Activated CD4-positive, alpha-beta T cell treated with anti-CD3 and anti-CD28 coated beads, Interleukin-2, amount 50 U/mL, for 16 hours (primary cell): ENCODE data around the gene TSPAN4.
A peak's percentile ranks its signal among the peaks of the same experiment; 100 is the strongest.

Experiments
- DNase-seq: peaks from one replicate; pipeline ENCODE4 v3.0.0-alpha.2; 2020

The TSPAN4 gene

DNA sequence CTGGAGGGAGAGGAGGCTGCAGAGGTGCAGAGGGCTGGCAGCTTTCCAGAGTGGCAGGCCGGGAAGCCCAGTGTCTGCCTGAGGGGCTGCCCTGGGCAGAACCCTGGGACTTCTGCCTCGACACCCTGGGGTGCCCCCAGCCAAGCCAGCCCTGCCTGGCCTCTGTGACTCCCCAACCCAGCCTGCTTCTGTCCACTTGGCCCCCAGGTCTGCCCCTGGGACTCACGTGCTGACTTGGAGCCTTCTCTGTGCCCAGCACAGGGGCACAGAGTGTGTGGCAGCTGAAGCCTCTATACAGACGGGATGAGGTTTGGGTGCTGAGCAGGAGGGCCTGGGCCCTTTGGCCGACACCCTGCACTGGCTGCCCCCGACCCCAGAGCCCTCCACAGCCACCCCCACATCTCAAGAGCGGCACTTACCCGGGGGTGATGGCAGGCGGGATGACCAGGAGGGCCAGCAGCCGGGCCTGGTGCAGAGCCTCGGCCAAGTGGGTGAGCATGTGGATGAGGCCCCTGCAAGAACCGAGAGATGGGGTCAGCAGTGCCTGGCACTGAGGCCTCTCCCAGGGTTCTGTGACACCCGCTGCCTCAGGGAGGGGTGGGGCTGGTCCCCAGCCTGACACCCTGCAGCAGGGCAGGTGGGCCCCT is 50.5 kb downstream of the TSPAN4 start:
- no peak for DNase-seq

DNA sequence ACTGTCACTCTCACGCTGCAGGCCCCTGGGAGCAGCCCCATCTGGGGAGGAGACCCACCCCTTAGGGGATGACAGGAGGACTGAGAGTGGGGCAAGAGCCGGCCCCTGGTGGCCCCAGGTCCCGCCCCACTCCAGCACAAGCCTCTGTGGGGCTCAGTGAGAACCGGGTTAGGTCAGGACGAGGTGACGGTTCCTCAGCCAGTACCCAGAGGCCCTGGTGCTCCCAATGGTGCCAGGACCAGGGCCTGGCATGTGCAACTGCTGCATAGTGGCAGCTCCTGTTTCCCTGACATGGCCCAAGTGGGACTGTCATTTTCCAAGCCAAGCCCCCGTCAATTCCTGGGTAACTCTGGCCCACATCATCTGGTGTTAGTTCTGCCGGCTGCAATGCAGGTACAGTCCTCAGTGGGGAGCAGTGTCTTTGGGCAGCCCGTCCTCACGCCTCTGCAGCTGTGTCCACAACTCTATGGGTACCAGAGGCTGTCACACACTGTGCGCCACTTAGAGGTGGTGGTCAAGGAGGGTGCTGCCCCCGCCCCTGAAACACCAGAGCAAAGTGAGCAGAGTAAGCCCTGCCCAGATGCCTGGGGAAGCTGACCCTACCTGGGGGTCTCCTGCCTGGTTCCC is 52.0 kb downstream of the TSPAN4 start:
- DNase-seq = no peak

DNA sequence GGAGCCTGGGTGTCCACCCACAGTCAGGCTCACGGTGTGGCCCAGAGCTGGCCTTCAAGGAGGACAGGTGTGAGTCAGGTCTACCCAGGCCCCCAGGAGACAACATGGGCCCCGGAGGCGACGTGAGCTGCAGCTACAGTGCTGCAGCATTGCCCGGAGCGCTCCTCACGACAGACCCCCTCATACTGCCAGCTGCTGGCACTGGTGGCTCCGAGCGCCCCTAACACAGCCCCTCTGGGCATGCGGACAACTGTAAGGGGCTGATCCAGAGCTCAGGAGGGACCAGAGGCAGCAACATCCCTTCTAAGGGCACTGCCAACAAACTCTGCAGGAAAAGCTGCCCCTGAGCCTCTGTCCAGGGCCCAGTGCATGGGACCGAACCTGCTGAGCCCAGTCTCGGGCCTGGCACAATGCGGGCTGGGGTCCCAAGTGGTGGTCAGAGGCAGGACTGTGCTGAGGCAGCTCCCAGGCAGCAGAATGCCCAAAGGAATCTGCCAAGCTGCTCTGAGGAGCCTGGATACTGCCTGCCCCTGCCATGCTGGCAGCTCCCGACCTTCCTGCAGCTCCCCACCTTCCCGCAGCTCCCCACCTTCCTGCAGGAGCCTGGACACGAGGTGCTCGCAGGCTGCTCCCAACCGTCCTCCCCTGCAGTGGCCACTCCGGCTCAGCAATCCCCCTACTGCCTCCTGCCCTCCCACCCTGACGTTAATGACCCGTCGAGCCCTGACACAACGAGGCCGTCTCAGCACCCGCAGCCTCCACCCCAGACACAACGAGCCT is 52.9 kb downstream of the TSPAN4 start:
- no peak for DNase-seq

DNA sequence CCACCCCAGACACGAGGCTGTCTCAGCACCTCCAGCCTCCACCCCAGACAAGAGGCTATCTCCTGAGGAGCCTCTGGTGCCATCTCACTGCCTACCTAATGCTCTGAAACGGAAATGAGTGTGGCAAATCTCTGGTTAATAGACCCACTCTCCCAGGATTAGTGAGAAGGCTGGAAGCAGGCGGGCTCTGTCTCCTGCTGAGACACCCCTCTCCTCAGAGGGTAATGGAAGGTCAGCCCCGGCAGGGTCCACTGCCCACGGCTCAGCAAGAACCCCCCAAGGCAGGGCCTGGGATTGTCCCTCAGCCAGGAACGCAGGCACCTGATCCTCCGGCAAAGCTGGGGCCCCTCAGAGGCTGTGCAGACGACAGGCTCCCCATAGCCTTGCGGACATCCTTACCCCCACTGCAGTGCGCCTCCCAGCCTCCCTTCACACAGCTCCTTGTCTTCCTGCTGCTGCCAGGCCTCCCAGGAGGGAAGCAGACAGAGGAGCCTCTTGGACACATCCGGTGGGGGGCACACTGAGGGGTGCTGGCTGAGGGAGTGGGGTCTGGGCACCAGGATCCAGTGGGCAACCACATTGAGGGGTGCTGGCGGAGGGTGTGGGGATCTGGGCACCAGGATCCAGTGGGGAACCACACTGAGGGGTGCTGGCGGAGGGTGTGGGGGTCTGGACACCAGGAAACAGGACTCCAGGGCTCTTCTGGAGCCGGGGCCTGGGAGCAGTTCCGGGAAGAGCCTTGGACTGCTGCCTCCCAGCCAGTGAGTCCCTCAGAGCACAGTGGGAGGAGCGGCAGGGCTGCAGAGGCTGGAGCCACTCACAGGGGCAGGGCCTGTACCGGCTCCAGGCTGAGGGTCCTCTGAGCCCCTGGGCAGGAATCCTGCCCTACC is 54.8 kb downstream of the TSPAN4 start:
- DNase-seq = no peak

DNA sequence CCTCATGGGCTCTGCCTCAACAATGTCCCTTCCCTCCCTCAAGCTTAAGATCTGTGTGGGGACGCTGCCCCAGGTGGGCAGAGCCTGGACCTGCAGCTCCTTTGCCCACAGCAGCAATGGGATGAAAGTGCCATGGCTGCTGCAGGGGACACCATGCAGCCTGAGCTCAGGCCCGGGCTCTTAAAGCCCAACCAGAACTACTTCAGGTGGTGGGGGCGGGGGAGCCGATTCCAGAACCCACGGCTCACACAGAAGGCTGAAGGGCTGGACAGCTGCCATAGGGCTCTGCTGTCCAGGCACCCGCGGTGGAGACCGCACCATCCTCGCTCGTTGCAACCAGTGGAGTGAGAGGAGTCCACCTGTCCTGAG is 55.5 kb downstream of the TSPAN4 start:
- DNase-seq = no peak

DNA sequence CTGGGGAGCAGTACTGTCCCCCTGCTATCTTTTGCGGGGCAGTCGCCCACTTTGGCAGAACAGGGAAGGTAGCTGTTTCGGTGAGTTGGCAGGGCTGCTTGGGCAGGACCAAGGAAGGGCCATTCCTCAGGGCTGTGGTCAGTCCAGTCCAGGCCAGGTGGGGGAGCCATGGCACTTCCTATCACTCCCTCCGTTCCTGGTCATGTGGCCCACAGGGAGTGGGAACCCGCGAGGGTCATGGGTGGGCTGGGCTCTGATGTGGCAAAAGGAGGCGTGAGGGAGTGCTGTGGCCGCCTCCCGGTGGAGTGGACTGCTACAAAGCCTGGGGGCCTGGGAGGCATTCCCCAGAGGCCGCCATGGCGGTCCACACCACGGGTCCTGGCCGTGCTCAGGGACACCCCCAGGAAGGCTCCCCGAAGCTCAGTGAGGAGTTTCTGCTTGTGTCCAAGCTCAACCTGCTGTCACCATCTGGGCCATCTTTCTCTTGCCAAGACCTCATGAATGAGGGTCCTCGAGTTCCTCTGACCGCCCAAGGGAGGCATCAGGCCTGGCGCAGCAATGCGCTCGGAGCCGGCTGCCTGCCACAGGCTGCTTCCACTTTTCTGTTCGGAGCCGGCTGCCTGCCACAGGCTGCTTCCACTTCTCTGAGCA is 56.0 kb downstream of the TSPAN4 start:
- DNase-seq = no peak

DNA sequence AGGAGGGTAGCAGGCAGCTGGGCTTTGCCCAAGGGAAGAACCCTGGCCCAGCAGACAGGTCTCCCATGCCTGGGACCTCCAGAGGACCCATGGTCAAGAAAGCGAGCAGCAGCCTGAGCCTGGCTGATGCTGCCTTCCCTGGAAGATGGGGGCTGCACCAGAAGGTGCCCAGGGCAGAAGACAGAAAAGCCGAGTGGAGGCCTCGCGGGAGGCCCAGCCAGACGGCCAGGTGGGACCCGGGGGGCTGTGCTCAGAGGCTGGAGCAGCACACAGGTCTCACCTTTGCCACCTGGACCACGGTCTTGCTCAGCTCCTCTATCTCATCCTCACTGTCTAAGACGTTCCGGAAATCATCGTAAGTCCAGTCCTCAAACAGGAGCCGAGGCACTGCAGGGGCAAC is 57.1 kb downstream of the TSPAN4 start:
- no peak for DNase-seq

DNA sequence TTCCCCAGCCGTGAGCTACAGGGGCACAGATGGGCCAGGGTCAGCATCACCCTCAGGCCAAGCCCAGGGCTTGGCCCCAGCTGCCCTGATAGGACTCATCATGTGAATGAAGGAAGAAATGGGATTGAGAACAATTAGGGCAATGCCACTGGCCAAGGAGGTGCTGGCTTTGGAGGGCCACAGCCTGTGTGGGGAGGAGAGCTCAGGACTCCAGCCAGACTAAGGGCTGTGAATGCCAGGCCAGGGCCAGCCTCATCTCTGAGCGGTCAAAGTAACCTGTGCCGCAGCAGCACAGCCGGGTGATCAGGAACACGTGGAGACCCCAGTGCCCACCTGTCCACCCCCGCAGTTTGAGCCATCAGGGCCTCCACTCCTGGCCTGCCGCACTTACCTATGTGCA is 57.9 kb downstream of the TSPAN4 start:
- DNase-seq = no peak

DNA sequence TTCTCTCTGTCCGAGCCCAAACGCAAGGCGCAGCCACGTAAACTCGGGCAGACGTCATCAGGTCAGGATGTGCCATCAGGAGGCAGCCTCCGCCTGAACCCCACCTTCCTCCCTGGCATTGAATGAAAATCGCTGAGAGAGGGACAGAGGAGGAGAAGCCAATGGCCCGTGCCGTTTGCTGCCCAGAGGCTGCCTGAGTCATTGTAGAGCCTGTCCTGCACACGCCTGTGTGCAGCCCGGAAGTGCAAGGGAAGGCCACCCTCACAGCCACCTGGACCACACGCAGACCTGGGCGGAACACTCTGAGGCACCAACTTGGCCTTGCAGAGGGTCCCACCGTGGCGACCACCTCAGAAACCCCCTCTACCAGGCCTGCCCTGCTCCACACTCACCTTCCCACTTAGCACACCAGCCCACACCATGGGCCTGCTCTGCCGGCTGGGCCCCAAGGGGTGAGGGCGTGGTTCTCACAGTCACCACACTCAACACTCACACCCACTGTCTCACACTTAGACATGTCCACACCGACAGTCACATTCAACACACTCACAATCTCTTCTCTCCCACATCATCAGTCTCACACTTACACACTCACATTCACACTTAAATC is 58.9 kb downstream of the TSPAN4 start:
- DNase-seq = no peak

DNA sequence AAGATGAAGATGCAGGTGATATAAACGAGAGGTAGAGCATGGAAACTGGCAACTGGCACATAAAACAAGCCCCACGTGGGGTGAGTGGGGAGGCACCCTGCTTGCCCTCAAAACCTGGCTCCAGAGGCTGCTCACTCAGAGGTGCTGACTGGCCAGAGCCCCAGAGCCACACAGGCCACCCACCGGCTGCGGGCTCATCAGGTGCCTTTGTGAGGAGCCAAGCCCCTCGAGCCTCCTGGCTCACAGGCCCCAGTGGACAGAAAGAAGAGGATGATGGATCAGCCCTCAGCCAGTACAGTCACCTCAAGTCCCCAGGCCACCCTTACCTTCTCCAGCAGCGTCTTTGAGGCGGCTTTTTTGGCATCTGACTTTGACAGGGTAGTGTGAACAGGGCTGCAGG is 61.7 kb downstream of the TSPAN4 start:
- no peak for DNase-seq

DNA sequence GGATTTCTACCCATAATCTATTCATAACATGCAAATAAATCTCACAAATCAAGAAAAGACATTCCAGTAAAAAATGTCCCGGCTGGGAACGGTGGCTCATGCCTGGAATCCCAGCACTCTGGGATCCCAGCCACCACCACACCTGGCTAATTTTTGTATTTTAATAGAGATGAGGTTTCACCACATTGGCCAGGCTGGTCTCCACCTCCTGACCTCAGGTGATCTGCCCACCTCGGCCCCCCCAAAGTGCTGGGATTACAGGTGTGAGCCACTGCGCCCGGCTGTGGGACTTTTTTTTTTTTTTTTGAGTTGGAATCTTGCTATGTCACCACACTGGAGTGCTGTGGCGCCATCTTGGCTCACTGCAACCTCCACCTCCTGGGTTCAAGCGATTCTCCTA is 63.3 kb downstream of the TSPAN4 start:
- DNase-seq = no peak

DNA sequence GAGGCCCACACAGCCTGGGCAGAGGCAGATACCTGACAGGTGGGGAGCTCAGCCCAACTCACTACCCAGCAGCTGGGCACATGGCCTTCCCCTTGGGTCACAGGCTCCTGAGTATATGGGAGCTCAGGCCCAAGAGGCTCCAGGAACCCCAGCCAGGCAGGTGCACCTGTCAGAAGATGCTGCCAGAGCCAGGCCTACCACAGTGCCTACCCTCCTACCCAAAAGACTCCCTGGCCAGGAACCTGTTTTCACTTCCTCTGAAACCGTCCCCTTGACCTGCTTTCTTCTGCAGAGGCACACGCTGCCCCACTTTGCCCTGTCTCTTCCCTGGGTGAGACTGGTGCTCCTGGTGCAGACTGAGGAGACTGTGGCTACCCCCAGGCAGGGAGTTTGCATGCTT is 65.0 kb downstream of the TSPAN4 start:
- no peak for DNase-seq

DNA sequence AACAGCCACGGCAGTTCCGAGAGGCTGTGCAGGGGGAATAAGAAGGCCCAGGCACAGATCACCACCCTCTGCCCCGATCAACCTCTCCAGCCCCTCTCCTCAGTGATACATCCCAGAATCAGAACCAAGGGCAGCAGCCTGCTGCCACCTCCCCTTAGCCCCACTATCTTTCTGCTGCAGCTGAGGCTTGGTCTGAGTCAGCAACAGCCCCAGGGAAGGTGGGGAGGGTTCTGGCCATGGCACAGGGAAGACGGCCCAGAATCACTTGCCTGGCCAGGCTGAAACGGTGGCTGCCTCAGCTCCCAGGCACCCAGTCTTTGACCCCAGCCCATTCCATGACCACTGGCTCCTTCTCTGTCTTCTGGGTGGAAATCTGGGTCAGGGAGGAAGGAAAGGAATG is 65.6 kb downstream of the TSPAN4 start:
- DNase-seq = no peak

DNA sequence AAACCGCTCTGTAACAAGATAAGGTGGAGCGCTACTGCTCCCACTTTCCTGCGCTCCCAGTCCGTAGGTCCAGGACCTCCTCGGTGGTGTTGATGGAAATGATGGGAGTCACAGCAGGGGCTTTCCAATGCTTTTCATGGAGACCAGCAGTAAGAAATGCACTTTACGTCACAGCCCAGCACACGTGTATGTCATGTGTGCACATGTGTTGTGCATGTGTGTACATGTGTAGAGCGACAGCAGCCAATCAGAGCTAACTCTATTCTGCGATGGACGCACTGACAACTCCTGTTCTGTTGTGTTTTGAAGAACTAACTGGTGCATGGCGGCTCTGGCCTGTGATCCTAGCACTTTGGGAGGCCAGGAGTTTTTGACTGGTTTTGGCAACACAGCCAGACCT is 66.8 kb downstream of the TSPAN4 start:
- DNase-seq = no peak

DNA sequence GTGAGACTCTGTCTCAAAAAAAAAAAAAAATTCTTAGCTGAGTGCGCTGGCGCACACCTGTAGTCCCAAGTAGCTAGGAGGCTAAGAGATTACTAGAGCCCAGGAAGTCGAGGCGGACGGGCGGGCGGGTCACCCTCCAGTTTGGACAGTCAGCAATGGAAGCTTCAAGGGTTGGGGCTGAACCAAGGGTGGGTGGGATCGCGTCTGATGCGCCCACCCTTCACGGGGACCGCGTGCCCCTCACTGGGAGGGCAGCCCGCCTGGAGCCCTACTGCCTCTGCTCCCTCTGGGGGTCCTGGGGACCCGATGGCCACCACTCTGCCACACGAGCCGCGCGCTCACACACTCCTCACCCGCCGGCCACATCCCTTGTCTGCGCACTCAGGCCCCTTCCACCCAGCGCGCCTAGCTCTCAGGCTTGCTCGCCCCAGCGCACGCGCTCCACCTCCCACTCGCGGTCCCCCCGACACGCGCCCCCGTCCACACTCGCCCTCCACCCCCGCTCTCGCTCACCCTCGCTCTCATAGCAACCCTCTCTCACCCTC is 67.5 kb downstream of the TSPAN4 start:
- DNase-seq = no peak

DNA sequence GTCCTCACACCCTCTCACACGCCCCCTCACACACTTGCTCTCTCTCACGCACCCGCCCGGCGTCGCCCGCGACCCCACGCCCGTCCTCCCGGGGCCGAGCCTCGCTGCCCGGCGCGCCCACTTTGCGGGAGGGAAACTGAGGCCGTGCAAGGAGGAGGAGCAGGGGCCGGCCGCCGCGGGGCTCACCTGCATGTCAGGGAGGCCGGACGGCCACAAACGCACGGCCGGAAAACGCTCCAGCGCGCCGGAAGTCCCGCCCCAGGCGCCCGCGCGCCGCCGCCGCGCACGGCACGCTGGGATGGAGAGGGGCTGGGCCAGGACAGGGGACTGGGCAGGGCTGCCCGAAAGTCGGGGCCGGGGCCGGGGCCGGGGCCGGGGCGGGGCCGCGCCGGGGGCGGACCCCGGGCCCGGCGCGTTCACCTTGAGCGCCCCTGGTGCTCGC is 68.0 kb downstream of the TSPAN4 start, which contains the start of gene CHID1:
CHID1 (minus strand) TSS at position 222 of the 442 bp plus-strand sequence. CDS start 5,994 bp downstream, outside the sequence.
- DNase-seq = peak; percentile 93

DNA sequence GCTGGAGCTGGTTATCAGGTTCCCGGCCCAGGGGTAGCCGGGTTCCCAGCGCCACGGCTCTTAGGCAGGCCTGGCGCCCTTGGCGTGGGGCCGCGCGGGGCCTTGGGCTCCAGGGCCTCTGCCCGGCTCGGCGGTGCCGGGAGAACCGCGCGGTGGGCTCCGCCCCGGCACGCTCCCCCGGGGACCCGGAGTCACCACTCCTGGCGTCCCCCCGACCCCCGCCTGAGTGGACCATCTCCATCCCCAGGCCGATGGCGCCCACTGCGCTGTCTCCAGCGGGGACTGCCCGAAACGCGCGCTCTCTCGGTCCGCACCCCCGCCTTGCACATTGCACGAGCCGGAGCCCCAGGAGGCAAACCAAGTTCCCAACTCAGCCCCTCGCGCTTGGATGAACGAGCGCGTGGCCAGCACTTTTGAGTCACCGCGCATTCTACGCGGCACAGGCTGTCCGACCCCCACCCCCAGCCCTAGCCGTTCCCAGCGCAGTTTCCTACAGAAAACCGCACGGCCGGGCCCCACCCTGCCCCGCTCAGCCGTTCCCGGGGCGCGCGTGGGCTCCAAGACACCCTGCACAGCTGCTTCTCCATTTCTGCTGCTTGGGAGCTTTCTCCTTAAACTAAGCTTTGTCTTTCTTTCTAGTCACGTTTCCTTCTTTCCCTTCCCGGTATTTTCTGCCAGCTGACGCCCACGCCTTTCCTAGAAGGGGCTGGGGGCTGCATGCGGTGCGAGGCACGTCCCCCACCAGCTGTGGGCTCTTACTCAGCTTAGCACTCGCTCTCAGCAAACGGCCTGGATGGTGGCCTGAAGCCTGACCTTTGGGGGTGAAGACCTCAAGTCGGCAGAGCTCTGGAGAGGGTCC is 68.6 kb downstream of the TSPAN4 start:
- peak; percentile 35 for DNase-seq

DNA sequence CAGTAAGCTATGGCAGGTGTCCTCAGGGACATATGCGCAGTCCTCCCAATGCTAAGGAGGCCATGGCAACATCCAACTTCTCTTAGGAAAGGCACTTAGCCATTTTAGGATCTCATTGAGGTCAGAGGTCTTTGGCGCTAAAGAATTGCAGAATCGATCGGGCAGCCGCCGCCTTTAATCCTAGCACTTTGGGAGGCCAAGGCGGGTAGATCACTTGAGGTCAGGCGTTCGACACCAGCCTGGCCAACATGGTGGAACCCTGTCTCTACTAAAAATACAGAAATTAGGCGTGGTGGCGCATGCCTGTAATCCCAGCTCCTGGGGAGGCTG is 69.2 kb downstream of the TSPAN4 start:
- no peak for DNase-seq

DNA sequence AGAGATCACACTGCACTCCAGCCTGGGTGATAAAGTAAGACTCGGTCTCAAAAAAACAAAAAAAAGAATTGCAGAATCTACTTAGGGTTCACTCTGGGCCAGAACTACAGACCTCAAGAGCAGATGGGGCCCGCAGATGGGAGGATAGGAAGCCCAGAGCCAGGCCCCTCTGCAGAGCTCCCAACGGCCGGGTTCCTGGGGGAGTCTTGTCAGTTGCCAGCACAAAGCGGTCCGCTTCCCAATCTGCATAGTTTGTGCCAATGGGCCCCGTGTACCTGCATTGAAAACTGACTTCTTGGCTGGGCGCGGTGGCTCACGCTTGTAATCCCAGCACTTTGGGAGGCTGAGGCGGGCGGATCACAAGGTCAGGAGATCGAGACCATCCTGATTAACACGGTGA is 69.6 kb downstream of the TSPAN4 start:
- DNase-seq = no peak

DNA sequence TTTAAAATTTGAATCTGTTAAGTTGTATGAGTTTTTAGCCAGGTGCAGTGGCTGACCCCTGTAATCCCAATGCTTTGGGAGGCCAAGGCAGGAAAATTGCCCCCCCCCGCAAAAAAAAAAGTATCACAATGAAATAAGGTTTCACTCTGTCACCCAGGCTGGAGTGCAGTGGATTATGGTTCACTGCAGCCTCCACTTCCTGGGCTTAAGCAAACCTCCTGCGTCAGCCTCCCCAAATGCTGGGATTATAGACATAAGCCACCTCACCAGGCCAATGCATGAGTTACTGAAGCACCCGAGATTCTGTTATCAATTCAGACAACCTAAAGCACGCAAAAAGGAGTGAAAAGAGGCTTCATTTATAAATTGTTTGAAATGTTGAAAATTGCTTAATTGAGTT is 70.4 kb downstream of the TSPAN4 start:
- DNase-seq = no peak

DNA sequence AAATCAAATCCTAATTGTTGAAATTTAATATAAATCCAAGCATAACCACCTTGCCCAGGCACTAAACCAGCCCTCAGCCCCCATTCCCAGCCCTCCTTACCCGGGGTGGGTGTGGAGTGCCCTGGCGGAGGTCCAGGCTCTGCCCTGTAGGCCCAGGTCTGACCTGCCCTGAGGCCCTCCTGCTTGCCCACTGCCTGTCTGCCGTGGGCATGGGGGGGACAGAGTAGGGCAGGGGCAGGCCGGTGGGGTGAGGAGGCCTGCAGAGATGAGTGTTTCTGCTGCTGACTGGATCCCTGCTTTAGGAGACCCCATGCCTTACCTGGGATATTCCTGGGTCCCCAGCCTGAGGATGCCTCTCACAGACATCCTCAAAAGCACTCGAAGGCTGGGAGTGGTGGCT is 71.6 kb downstream of the TSPAN4 start:
- DNase-seq = no peak
